ENCODE measurements around the gene GJD3.
A peak's percentile ranks its signal among the peaks of the same experiment; 100 is the strongest.

GRCh38 chr17:40322358-40323315 lies 41.9 kb downstream of the GJD3 start:
- no peak for TF ChIP-seq CTCF (IDR thresholded peaks at IDR 0.05; ENCODE audit: extremely low read depth in 1 of 2, insufficient read depth in 1 of 2, low read depth in 1 of 2, low read length in 2 of 2)
- peak; percentile 40 for TF ChIP-seq POLR2AphosphoS5 (IDR thresholded peaks at IDR 0.05; ENCODE audit: insufficient read depth, low read depth, low read length)
- no peak for TF ChIP-seq POLR2A (IDR thresholded peaks at IDR 0.05; ENCODE audit: low read depth, low read length)
- TF ChIP-seq GATA2 (IDR thresholded peaks at IDR 0.05; ENCODE audit: insufficient read depth, insufficient read length, low read depth, low read length) = no peak
- TF ChIP-seq MYC (IDR thresholded peaks at IDR 0.05; ENCODE audit: low read depth, low read length) = no peak

Data from endothelial cell of umbilical vein (primary cell).